Vein endothelial cell (primary cell): ENCODE measurements around the gene ZC4H2. TPM values are rescaled to one million over a fixed set of nuclear protein-coding genes. Genes with fewer than 3 reads are reported as not detected.

Experiments used
- total RNA-seq: library from RNA; depleted of rRNA; stranded (reverse); fragments of >200 nt; gene quantifications from 2 replicates; pipeline ENCODE4 v1.2.3, GENCODE V29; 2012

Gene ZC4H2, protein sequence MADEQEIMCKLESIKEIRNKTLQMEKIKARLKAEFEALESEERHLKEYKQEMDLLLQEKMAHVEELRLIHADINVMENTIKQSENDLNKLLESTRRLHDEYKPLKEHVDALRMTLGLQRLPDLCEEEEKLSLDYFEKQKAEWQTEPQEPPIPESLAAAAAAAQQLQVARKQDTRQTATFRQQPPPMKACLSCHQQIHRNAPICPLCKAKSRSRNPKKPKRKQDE
- 10.5 and 12.4 TPM in 2 replicates for total RNA-seq

DNA sequence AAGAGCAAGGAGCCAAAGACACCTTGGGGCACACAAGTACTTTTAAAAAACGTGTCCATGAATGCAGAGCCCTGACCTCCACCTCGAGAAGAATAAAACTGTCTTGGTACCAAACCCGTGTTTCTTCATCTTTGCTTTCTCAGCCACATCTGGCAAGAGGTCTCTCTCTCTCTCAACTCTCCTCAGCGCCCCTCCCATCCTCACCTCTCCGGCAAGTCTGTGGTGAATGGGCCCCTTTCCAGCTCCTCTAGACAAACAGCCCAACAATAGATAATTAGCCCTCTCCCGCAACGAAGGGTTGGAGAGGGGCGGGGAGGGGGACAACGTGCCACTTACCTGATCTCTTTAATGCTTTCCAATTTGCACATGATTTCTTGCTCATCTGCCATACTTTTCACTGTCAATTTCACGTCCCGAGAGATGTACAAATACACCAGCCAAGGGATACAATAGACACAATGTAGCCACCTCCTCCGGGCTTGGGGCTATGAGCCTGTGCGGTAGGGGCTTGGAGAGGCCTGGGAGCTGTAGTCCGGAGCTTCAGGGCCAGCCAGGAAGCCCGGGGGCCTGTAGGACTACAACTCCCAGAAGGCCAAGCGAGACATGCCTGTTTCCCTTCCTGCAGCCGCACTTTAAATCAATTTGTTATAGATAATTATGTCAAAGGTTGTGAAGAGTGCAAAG is at the start of gene ZC4H2:
Gene ZC4H2, minus strand, starts transcription at position 462 of the 684 bp plus-strand sequence. Its CDS starts 73 bp downstream, at position 389.

Other genes starting within 250 kb of the ZC4H2 start
- gene ZC3H12B, start 58.4 kb upstream of the ZC4H2 start, total RNA-seq: not detected in 2 replicates